Panc1 (cell line): ENCODE results near the gene CCDC15. TPM values are rescaled to one million over a fixed set of nuclear protein-coding genes. Genes with fewer than 3 reads are reported as not detected.
"Not testable (repeated sequence)": the region's sequence is repeated elsewhere in the genome, so short reads cannot be mapped to it uniquely, and the experiment has no call there.

Source experiments
- ATAC-seq: fragments of 200-7000 bp; cut with Tn5 transposase; 2 replicates; pipeline ENCODE4 v1.9.1; 2020; ENCODE audit warnings: mild to moderate bottlenecking, moderate library complexity
- BruUV-seq: library from RNA; stranded (reverse); fragments of 400-500 nt; replicated peaks from 2 replicates; lab custom pipeline; 2021; lab: Mats Ljungman, UMichigan
- CTCF ChIA-PET: fragments of 300-600 bp; sonication (Branson Sonifier 250); formaldehyde crosslinking; loops from one replicate; lab custom pipeline; 2022; ENCODE audit warnings: antibody characterized with exemption; lab: Charles Lee
- POLR2A ChIA-PET: fragments of 300-600 bp; sonication (Branson Sonifier 250); formaldehyde crosslinking; loops from one replicate; lab custom pipeline; 2022; ENCODE audit warnings: antibody characterized with exemption; lab: Charles Lee
- DNase-seq: peaks from one replicate; pipeline ENCODE4 v3.0.0-alpha.2; 2010; ENCODE audit warnings: low read depth, low spot score
- H3K27ac ChIP-seq: 2 replicates; pipeline ENCODE4 v1.5.1; 2011; ENCODE audit warnings: mild to moderate bottlenecking, low read length, inconsistent platforms
- H3K27me3 ChIP-seq: fragments of 200-500 bp; sonication (Bioruptor generic); 2 replicates; pipeline ENCODE4 v1.6.0; 2014; ENCODE audit warnings: low read length, inconsistent platforms; ENCODE audit not compliant: control insufficient read depth, insufficient read depth
- H3K36me3 ChIP-seq: fragments of 200-500 bp; sonication (Bioruptor generic); 2 replicates; pipeline ENCODE4 v1.5.1; 2014; ENCODE audit warnings: inconsistent platforms, mild to moderate bottlenecking, low read length, moderate library complexity; ENCODE audit not compliant: control insufficient read depth, insufficient read depth
- H3K4me1 ChIP-seq: 2 replicates; pipeline ENCODE4 v1.5.1; 2011; ENCODE audit warnings: inconsistent platforms, mild to moderate bottlenecking, low read length, moderate library complexity; ENCODE audit not compliant: control insufficient read depth, insufficient read depth
- H3K4me3 ChIP-seq, 2 experiments: 2 replicates each; pipeline ENCODE4 v1.5.1; 2011 to 2012; ENCODE audit warnings: low read depth in 2 of 2, low read length in 2 of 2, mild to moderate bottlenecking in 2 of 2, inconsistent platforms in 1 of 2, moderate library complexity in 1 of 2
- H3K9me3 ChIP-seq: fragments of 200-500 bp; sonication (Bioruptor generic); 2 replicates; pipeline ENCODE4 v1.5.1; 2014; ENCODE audit warnings: low read depth, mild to moderate bottlenecking, inconsistent platforms, low read length, moderate library complexity; ENCODE audit not compliant: control insufficient read depth, insufficient read depth
- POLR2AphosphoS5 ChIP-seq: IDR thresholded peaks from 2 replicates; pipeline ENCODE4 v1.6.1; 2012; ENCODE audit warnings: mild to moderate bottlenecking, low read depth, low read length, moderate library complexity
- SIN3A ChIP-seq: IDR thresholded peaks from 2 replicates; pipeline ENCODE4 v1.6.1; 2012; ENCODE audit warnings: low read depth, mild to moderate bottlenecking, low read length, moderate library complexity, borderline replicate concordance; ENCODE audit not compliant: insufficient read depth
- TCF7L2 ChIP-seq: IDR thresholded peaks from 2 replicates; pipeline ENCODE4 v1.6.1; 2011; ENCODE audit warnings: mild to moderate bottlenecking, low read depth, low read length, inconsistent platforms
- in situ Hi-C: cut with HindIII; loops from 2 replicates; pipeline ENCODE4 v1.10.0; 2016; ENCODE audit warnings: low sequenced_read_pairs, low pct_unique_long_range_greater_than_20kb
- intact Hi-C: fragments of 100-400 bp; cut with micrococcal nuclease; formaldehyde crosslinking; loops from one replicate; pipeline ENCODE4 v1.10.0; 2022; ENCODE audit not compliant: unreplicated experiment
- total RNA-seq: library from RNA; stranded (reverse); gene quantifications from one replicate; pipeline ENCODE4 v1.2.1, GENCODE V29; 2021; ENCODE audit not compliant: unreplicated experiment
- TF ChIP-seq, protein P1 (sequence below), 2 experiments: IDR thresholded peaks; 2 replicates each; pipeline ENCODE4 v1.6.1; 2011 to 2012; ENCODE audit warnings: low read depth in 2 of 2, control low read depth in 1 of 2, low read length in 1 of 2, mild to moderate bottlenecking in 1 of 2, moderate library complexity in 1 of 2; ENCODE audit not compliant: insufficient read depth in 1 of 2
- TF ChIP-seq, protein P2 (sequence below): fragments of 450-650 bp; IDR thresholded peaks from 2 replicates; pipeline ENCODE4 v1.5.1; 2017; ENCODE audit warnings: mild to moderate bottlenecking

Gene CCDC15
- total RNA-seq, 1 experiment from 2014 or later: 2.8 TPM

DNA sequence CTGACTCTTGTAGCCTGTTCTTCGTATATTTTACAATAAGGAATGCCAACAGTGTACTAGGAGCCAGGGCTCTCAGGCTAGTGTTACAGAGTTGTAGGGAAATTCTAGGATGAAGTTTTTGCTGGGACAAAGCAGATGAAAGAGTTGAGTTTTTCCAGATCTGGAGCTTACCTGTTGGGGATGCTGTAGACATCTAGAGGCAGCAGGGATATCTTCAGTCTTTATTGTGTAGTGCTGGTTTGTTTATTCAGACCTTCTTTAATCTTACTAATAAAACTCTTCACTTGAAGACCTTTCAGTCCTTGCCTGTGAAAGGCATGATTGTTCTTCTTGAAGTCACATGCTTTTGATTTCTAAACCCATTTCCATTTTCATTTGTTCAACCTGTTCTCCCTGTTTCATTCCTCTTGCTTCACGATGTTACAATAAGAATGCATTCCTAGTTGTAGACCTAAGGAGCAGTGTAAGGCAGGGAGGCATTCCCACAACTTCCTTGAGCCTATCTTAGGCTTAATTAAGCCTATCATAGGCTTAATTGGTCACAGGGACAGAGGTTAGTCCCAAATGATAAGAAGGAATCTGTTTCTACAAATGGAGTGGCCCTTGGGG, 101.2 kb downstream of the CCDC15 start:
- Histone ChIP-seq H3K36me3 (no peaks in the 10 kb centered on the region), H3K27me3 (peaks cover 5% of the 10 kb centered on the region; the same call in 1 of the 2 replicates), H3K9me3 (no peaks in the 10 kb centered on the region), H3K4me1 (no peaks in the 10 kb centered on the region), H3K27ac (no peak overlapping the region), H3K4me3 (no peak overlapping the region)
- no TSS peak for BruUV-seq
- CTCF ChIA-PET: no interaction called here
- POLR2A ChIA-PET: no interaction called here
- in situ Hi-C loops: no loop called here
- ATAC-seq (no peak), DNase-seq (no peak)
- TF ChIP-seq, protein P1, sequence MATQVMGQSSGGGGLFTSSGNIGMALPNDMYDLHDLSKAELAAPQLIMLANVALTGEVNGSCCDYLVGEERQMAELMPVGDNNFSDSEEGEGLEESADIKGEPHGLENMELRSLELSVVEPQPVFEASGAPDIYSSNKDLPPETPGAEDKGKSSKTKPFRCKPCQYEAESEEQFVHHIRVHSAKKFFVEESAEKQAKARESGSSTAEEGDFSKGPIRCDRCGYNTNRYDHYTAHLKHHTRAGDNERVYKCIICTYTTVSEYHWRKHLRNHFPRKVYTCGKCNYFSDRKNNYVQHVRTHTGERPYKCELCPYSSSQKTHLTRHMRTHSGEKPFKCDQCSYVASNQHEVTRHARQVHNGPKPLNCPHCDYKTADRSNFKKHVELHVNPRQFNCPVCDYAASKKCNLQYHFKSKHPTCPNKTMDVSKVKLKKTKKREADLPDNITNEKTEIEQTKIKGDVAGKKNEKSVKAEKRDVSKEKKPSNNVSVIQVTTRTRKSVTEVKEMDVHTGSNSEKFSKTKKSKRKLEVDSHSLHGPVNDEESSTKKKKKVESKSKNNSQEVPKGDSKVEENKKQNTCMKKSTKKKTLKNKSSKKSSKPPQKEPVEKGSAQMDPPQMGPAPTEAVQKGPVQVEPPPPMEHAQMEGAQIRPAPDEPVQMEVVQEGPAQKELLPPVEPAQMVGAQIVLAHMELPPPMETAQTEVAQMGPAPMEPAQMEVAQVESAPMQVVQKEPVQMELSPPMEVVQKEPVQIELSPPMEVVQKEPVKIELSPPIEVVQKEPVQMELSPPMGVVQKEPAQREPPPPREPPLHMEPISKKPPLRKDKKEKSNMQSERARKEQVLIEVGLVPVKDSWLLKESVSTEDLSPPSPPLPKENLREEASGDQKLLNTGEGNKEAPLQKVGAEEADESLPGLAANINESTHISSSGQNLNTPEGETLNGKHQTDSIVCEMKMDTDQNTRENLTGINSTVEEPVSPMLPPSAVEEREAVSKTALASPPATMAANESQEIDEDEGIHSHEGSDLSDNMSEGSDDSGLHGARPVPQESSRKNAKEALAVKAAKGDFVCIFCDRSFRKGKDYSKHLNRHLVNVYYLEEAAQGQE (IDR thresholded peaks at IDR 0.05; ENCODE audit: insufficient read depth in 1 of 2, low read depth in 2 of 2, low read length in 1 of 2): no peak
- TF ChIP-seq SIN3A (no peak), POLR2AphosphoS5 (no peak), TCF7L2 (no peak)
- TF ChIP-seq, protein P2, sequence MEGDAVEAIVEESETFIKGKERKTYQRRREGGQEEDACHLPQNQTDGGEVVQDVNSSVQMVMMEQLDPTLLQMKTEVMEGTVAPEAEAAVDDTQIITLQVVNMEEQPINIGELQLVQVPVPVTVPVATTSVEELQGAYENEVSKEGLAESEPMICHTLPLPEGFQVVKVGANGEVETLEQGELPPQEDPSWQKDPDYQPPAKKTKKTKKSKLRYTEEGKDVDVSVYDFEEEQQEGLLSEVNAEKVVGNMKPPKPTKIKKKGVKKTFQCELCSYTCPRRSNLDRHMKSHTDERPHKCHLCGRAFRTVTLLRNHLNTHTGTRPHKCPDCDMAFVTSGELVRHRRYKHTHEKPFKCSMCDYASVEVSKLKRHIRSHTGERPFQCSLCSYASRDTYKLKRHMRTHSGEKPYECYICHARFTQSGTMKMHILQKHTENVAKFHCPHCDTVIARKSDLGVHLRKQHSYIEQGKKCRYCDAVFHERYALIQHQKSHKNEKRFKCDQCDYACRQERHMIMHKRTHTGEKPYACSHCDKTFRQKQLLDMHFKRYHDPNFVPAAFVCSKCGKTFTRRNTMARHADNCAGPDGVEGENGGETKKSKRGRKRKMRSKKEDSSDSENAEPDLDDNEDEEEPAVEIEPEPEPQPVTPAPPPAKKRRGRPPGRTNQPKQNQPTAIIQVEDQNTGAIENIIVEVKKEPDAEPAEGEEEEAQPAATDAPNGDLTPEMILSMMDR: no peak
- intact Hi-C loops: no loop called here

DNA sequence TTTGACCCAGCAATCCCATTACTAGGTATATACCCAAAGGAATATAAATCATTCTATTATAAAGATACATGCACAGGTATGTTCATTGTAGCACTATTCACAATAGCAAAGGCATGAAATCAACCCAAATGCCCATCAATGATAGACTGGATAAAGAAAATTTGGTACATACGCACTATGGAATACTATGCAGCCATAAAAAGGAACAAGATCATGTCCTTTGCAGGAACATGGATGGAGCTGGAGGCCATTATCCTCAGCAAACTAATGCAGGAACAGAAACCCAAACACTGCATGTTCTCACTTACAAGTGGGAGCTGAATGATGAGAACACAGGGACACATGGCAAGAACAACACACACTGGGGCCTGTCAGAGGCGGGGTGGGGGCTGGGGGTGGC, 102.1 kb downstream of the CCDC15 start:
- DNase-seq, POLR2A ChIA-PET, BruUV-seq, H3K27ac ChIP-seq, intact Hi-C loops, H3K27me3 ChIP-seq, in situ Hi-C loops, H3K4me3 ChIP-seq, H3K4me1 ChIP-seq, H3K36me3 ChIP-seq, H3K9me3 ChIP-seq, ATAC-seq: not testable (repeated sequence)
- CTCF ChIA-PET: interaction anchor here (0.6 kb wide), 1 partner anchor 22 kb away, joined by 5 read pairs; no protein-coding TSS in a partner anchor

- DNase-seq: no peak
- CTCF ChIA-PET: no interaction called here
- Histone ChIP-seq H3K4me1 (no peaks in the 10 kb centered on the region), H3K36me3 (no peaks in the 10 kb centered on the region), H3K27ac (no peak overlapping the region), H3K4me3 (no peak overlapping the region), H3K27me3 (peaks cover 13% of the 10 kb centered on the region; the same call in 1 of the 2 replicates), H3K9me3 (no peaks in the 10 kb centered on the region)
- ATAC-seq: no peak
- POLR2A ChIA-PET: no interaction called here
- intact Hi-C loops: no loop called here
- TF ChIP-seq, protein P2: no peak
- TF ChIP-seq SIN3A: no peak
- in situ Hi-C loops: no loop called here
- no TSS peak for BruUV-seq
Measured at GRCh38 chr11:125056931-125057692, 103.1 kb downstream of the CCDC15 start.
